Upper lobe of left lung (tissue), 4 donors: Measurements from ENCODE around the gene ZNF581.

Experiments used
- CTCF ChIP-seq, 6 experiments: fragments of 450-650 bp in 4 of 6; fragments of 200-600 bp in 2 of 6; sonication (generic) in 2 of 6; IDR thresholded peaks; one replicate each; pipeline ENCODE4 v1.5.1; 2016 to 2019; ENCODE audit warnings: antibody characterized with exemption in 6 of 6
- EP300 ChIP-seq, 4 donors: sonication (generic); formaldehyde crosslinking; IDR thresholded peaks; one replicate each; pipeline ENCODE4 v1.5.1; 2017; ENCODE audit warnings: antibody characterized with exemption in 4 of 4, control low read depth in 2 of 4
- POLR2A ChIP-seq, 4 donors: fragments of 450-650 bp; IDR thresholded peaks; one replicate each; pipeline ENCODE4 v1.5.1; 2016 to 2017; ENCODE audit warnings: antibody characterized with exemption in 4 of 4, mild to moderate bottlenecking in 2 of 4
- POLR2AphosphoS5 ChIP-seq, 2 donors: sonication (generic); formaldehyde crosslinking; IDR thresholded peaks; one replicate each; pipeline ENCODE4 v1.5.1; 2017; ENCODE audit warnings: antibody characterized with exemption in 2 of 2

GRCh38 chr19:55667511-55667910, 24.1 kb downstream of the ZNF581 start:
- TF ChIP-seq EP300 (IDR thresholded peaks at IDR 0.05) (no peak), CTCF (IDR thresholded peaks at IDR 0.05) (no peak), POLR2A (IDR thresholded peaks at IDR 0.05) (no peak), POLR2AphosphoS5 (IDR thresholded peaks at IDR 0.05) (no peak)
